PC-9 (cell line): ENCODE data around the gene UST. TPM values are rescaled to one million over a fixed set of nuclear protein-coding genes. Genes with fewer than 3 reads are reported as not detected.
"Not testable (repeated sequence)": the region's sequence is repeated elsewhere in the genome, so short reads cannot be mapped to it uniquely, and the experiment has no call there.

ENCODE experiments used
- BruUV-seq: library from RNA; stranded (reverse); fragments of 400-500 nt; replicated peaks from 2 replicates; lab custom pipeline; 2021; lab: Mats Ljungman, UMichigan
- CTCF ChIA-PET: fragments of 300-600 bp; sonication (Branson Sonifier 250); formaldehyde crosslinking; loops from one replicate; lab custom pipeline; 2022; ENCODE audit warnings: antibody characterized with exemption; lab: Charles Lee
- POLR2A ChIA-PET: fragments of 300-600 bp; sonication (Branson Sonifier 250); formaldehyde crosslinking; loops from one replicate; lab custom pipeline; 2022; ENCODE audit warnings: antibody characterized with exemption; ENCODE audit not compliant: unreplicated experiment; lab: Charles Lee
- DNase-seq, 2 experiments: peaks; one replicate each; pipeline versions ENCODE4 v3.0.0 to v3.0.0-alpha.2; 2015 to 2022; ENCODE audit warnings: mixed read lengths in 1 of 2
- H2AFZ ChIP-seq: fragments of 200-600 bp; sonication (generic); 2 replicates; pipeline ENCODE4 v1.8.1; 2017; ENCODE audit warnings: antibody characterized with exemption
- H3F3A ChIP-seq: fragments of 200-600 bp; sonication (generic); 2 replicates; pipeline ENCODE4 v1.8.1; 2017; ENCODE audit warnings: antibody characterized with exemption, mild to moderate bottlenecking, low read depth; ENCODE audit not compliant: insufficient read depth
- H3K27ac ChIP-seq: fragments of 200-600 bp; sonication (generic); 2 replicates; pipeline ENCODE4 v1.6.1; 2016; ENCODE audit warnings: mixed run types
- H3K27me3 ChIP-seq: fragments of 200-600 bp; sonication (generic); 2 replicates; pipeline ENCODE4 v1.6.1; 2016; ENCODE audit warnings: low read depth, mixed run types; ENCODE audit not compliant: insufficient read depth
- H3K36me3 ChIP-seq: fragments of 200-600 bp; sonication (generic); 2 replicates; pipeline ENCODE4 v1.6.1; 2016; ENCODE audit warnings: low read depth, mixed run types
- H3K4me1 ChIP-seq: fragments of 200-600 bp; sonication (generic); replicated peaks from 2 replicates; pipeline ENCODE4 v1.6.1; 2016; ENCODE audit warnings: mixed run types; ENCODE audit not compliant: insufficient read depth
- H3K4me2 ChIP-seq: fragments of 200-600 bp; sonication (generic); 2 replicates; pipeline ENCODE4 v1.6.1; 2017; ENCODE audit warnings: mixed run types
- H3K4me3 ChIP-seq: fragments of 200-600 bp; sonication (generic); 2 replicates; pipeline ENCODE4 v1.6.1; 2016; ENCODE audit warnings: mixed run types
- H3K79me2 ChIP-seq: fragments of 200-600 bp; sonication (generic); 2 replicates; pipeline ENCODE4 v1.6.1; 2017; ENCODE audit warnings: low read depth, mixed run types
- H3K9me2 ChIP-seq: fragments of 200-600 bp; sonication (generic); 2 replicates; pipeline ENCODE4 v1.8.1; 2017; ENCODE audit warnings: mild to moderate bottlenecking; ENCODE audit not compliant: insufficient read depth
- H3K9me3 ChIP-seq: fragments of 200-600 bp; sonication (generic); 2 replicates; pipeline ENCODE4 v1.8.1; 2016; ENCODE audit warnings: low read depth; ENCODE audit not compliant: insufficient read depth
- H4K20me1 ChIP-seq: fragments of 200-600 bp; sonication (generic); 2 replicates; pipeline ENCODE4 v1.8.1; 2017; ENCODE audit not compliant: insufficient read depth
- EZH2 ChIP-seq: fragments of 200-600 bp; sonication (generic); IDR thresholded peaks from 2 replicates; pipeline ENCODE4 v1.8.0; 2017; ENCODE audit warnings: antibody characterized with exemption, low read depth
- intact Hi-C: fragments of 100-400 bp; cut with micrococcal nuclease; formaldehyde crosslinking; loops from one replicate; pipeline ENCODE4 v1.10.0; 2022; ENCODE audit not compliant: unreplicated experiment
- total RNA-seq: library from RNA; stranded (reverse); gene quantifications from 2 replicates; pipeline ENCODE4 v1.2.3, GENCODE V29; 2021
- TF ChIP-seq, protein P1 (sequence below): fragments of 200-600 bp; sonication (generic); conservative IDR thresholded peaks from 2 replicates; pipeline ENCODE4 v1.6.1; 2017; ENCODE audit warnings: mixed run types, antibody characterized with exemption, mild to moderate bottlenecking, moderate library complexity

The UST gene
- total RNA-seq, 1 experiment from 2014 or later = 4.2 TPM

- Histone ChIP-seq H3K9me2 (no peaks in the 10 kb centered on the region), H3K4me3 (no peak overlapping the region), H3K4me2 (no peak overlapping the region), H3K79me2 (no peaks in the 10 kb centered on the region), H4K20me1 (no peaks in the 10 kb centered on the region), H3K36me3 (no peaks in the 10 kb centered on the region), H3K4me1 (no peaks in the 10 kb centered on the region), H2AFZ (no peak overlapping the region), H3K27ac (no peak overlapping the region), H3F3A (no peaks in the 10 kb centered on the region), H3K9me3 (no peaks in the 10 kb centered on the region), H3K27me3 (no peaks in the 10 kb centered on the region)
- ChIA-PET CTCF (no interaction called here), POLR2A (no interaction called here)
- DNase-seq = no peak
- intact Hi-C loops = no loop called here
- BruUV-seq = no TSS peak
- no peak for TF ChIP-seq EZH2
- TF ChIP-seq, protein P1, sequence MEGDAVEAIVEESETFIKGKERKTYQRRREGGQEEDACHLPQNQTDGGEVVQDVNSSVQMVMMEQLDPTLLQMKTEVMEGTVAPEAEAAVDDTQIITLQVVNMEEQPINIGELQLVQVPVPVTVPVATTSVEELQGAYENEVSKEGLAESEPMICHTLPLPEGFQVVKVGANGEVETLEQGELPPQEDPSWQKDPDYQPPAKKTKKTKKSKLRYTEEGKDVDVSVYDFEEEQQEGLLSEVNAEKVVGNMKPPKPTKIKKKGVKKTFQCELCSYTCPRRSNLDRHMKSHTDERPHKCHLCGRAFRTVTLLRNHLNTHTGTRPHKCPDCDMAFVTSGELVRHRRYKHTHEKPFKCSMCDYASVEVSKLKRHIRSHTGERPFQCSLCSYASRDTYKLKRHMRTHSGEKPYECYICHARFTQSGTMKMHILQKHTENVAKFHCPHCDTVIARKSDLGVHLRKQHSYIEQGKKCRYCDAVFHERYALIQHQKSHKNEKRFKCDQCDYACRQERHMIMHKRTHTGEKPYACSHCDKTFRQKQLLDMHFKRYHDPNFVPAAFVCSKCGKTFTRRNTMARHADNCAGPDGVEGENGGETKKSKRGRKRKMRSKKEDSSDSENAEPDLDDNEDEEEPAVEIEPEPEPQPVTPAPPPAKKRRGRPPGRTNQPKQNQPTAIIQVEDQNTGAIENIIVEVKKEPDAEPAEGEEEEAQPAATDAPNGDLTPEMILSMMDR = no peak
These were observed 127.0 kb downstream of the UST start for GRCh38 chr6:148873868-148874267.

- POLR2A ChIA-PET = no interaction called here
- H3K36me3 ChIP-seq = no peaks in the 10 kb centered on the region
- no TSS peak for BruUV-seq
- H3K9me3 ChIP-seq = no peaks in the 10 kb centered on the region
- H3K79me2 ChIP-seq = no peaks in the 10 kb centered on the region
- no peak for DNase-seq
- H3K27me3 ChIP-seq = no peaks in the 10 kb centered on the region
- no peak overlapping the region for H3K27ac ChIP-seq
- H3K4me3 ChIP-seq = no peak overlapping the region
- H3K4me1 ChIP-seq = no peaks in the 10 kb centered on the region
- no peak overlapping the region for H2AFZ ChIP-seq
- no peak overlapping the region for H3K4me2 ChIP-seq
- TF ChIP-seq EZH2 = no peak
- TF ChIP-seq, protein P1 = no peak
- H4K20me1 ChIP-seq = no peaks in the 10 kb centered on the region
- no peaks in the 10 kb centered on the region for H3F3A ChIP-seq
- CTCF ChIA-PET = no interaction called here
- H3K9me2 ChIP-seq = no peaks in the 10 kb centered on the region
- intact Hi-C loops = no loop called here
These were observed 128.0 kb downstream of the UST start for GRCh38 chr6:148874698-148875293.

DNA sequence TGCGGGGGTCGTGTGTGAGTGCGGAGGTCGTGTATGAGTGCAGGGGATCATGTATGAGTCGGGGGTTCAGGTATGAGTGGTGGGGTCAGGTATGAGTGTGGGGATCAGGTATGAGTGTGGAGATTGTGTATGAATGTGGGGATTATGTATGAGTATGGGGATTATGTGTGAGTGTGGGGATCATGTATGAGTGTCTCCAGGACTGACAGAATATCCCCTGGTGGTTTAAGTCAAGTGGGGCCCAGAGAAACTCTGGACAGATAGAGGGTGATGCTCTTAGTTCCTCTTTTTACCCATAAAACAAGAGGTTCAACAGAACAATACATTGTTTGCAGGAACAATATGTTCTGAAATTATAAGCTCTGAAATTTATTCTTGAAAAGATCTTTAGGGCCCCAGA lies 131.9 kb downstream of the UST start:
- TF ChIP-seq, protein P1 = no peak
- no peak for TF ChIP-seq EZH2
- Histone ChIP-seq H3F3A (no peaks in the 10 kb centered on the region), H3K27ac (no peak overlapping the region), H2AFZ (no peak overlapping the region), H3K36me3 (no peaks in the 10 kb centered on the region), H3K79me2 (no peaks in the 10 kb centered on the region), H4K20me1 (no peaks in the 10 kb centered on the region), H3K9me3 (no peaks in the 10 kb centered on the region), H3K4me2 (no peak overlapping the region), H3K27me3 (no peaks in the 10 kb centered on the region), H3K4me1 (no peaks in the 10 kb centered on the region), H3K4me3 (no peak overlapping the region), H3K9me2 (no peaks in the 10 kb centered on the region)
- no peak for DNase-seq
- intact Hi-C loops = no loop called here
- CTCF ChIA-PET = no interaction called here
- POLR2A ChIA-PET = no interaction called here
- no TSS peak for BruUV-seq

DNA sequence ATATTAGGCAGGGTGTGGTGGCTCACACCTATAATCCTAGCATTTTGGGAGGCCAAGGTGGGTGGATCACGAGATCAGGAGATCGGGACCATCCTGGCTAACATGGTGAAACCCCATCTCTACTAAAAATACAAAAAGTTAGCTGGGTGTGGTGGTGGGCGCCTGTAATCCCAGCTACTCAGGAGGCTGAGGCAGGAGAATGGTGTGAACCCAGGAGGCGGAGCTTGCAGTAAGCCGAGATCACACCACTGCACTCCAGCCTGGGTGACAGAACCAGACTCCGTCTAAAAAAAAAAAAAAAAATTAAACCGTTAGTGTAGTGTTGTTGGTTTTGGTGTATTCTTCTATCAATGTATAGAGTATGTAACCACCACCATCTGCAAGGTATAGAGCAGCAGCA lies 133.9 kb downstream of the UST start:
- H2AFZ ChIP-seq, BruUV-seq, intact Hi-C loops, H3K9me3 ChIP-seq, H3K27ac ChIP-seq, H3K9me2 ChIP-seq, H3K79me2 ChIP-seq, H3K36me3 ChIP-seq, H3K4me1 ChIP-seq, H3K4me2 ChIP-seq, H3F3A ChIP-seq, H3K27me3 ChIP-seq, H4K20me1 ChIP-seq, POLR2A ChIA-PET, H3K4me3 ChIP-seq, CTCF ChIA-PET, DNase-seq: not testable (repeated sequence)
